HUES48 (cell line): ENCODE data around the gene CD300A.
"Not testable (repeated sequence)": the region's sequence is repeated elsewhere in the genome, so short reads cannot be mapped to it uniquely, and the experiment has no call there.

Experiments used
- H3K27ac ChIP-seq: one replicate; pipeline ENCODE4 v1.7.0; 2013; ENCODE audit warnings: low read depth, low read length, inconsistent platforms
- H3K27me3 ChIP-seq: 2 replicates; pipeline ENCODE4 v1.6.1; 2013; ENCODE audit warnings: mild to moderate bottlenecking, low read length; ENCODE audit not compliant: control insufficient read depth, insufficient read depth
- H3K36me3 ChIP-seq: 2 replicates; pipeline ENCODE4 v1.6.1; 2013; ENCODE audit warnings: low read length; ENCODE audit not compliant: control insufficient read depth, insufficient read depth
- H3K4me1 ChIP-seq: 2 replicates; pipeline ENCODE4 v1.6.1; 2013; ENCODE audit warnings: mild to moderate bottlenecking, low read length; ENCODE audit not compliant: control insufficient read depth, insufficient read depth
- H3K4me3 ChIP-seq: 2 replicates; pipeline ENCODE4 v1.5.1; 2013; ENCODE audit warnings: mild to moderate bottlenecking, low read depth, low read length
- H3K9ac ChIP-seq: 2 replicates; pipeline ENCODE4 v1.6.1; 2013; ENCODE audit warnings: mild to moderate bottlenecking, low read depth, low read length, moderate library complexity
- H3K9me3 ChIP-seq: 2 replicates; pipeline ENCODE4 v1.6.1; 2013; ENCODE audit warnings: low read length; ENCODE audit not compliant: control insufficient read depth, insufficient read depth

The CD300A gene

GRCh38 chr17:74485841-74486240 is 19.4 kb downstream of the CD300A start:
- H3K9ac ChIP-seq = no peak overlapping the region
- no peak overlapping the region for H3K4me3 ChIP-seq
- H3K9me3 ChIP-seq = no peaks in the 10 kb centered on the region
- H3K4me1 ChIP-seq = no peaks in the 10 kb centered on the region
- no peaks in the 10 kb centered on the region for H3K27me3 ChIP-seq
- no peaks in the 10 kb centered on the region for H3K36me3 ChIP-seq
- H3K27ac ChIP-seq = no peak overlapping the region

- H3K4me1 ChIP-seq, H3K36me3 ChIP-seq, H3K9me3 ChIP-seq, H3K9ac ChIP-seq, H3K4me3 ChIP-seq, H3K27me3 ChIP-seq, H3K27ac ChIP-seq: not testable (repeated sequence)
Observed at GRCh38 chr17:74488276-74488675, 21.8 kb downstream of the CD300A start.

- Histone ChIP-seq H3K9me3 (no peaks in the 10 kb centered on the region), H3K4me3 (no peak overlapping the region), H3K27me3 (no peaks in the 10 kb centered on the region), H3K4me1 (no peaks in the 10 kb centered on the region), H3K9ac (no peak overlapping the region), H3K27ac (no peak overlapping the region), H3K36me3 (no peaks in the 10 kb centered on the region)
Observed at GRCh38 chr17:74490716-74491115, 24.3 kb downstream of the CD300A start.

DNA sequence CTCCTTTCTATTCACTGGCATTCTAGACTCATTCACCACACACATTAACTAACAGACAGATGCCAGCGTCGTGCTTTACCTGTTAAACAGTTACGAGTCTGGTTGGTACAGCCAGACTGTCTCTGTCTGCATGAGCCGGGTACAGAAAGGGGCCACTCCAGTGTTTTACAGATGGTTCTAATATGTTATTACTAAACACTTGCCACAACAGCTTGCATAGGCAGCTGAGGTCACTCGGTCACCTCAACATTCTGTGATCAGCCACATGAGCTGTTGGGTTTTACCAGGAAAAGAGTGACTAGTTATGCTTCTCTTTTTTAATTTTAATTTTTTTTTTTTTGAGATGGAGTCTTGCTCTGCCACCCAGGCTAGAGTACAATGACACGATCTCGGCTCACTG is 25.2 kb downstream of the CD300A start:
- Histone ChIP-seq H3K36me3 (no peaks in the 10 kb centered on the region), H3K9me3 (no peaks in the 10 kb centered on the region), H3K4me3 (no peak overlapping the region), H3K4me1 (no peaks in the 10 kb centered on the region), H3K27me3 (no peaks in the 10 kb centered on the region), H3K9ac (no peak overlapping the region), H3K27ac (no peak overlapping the region)

DNA sequence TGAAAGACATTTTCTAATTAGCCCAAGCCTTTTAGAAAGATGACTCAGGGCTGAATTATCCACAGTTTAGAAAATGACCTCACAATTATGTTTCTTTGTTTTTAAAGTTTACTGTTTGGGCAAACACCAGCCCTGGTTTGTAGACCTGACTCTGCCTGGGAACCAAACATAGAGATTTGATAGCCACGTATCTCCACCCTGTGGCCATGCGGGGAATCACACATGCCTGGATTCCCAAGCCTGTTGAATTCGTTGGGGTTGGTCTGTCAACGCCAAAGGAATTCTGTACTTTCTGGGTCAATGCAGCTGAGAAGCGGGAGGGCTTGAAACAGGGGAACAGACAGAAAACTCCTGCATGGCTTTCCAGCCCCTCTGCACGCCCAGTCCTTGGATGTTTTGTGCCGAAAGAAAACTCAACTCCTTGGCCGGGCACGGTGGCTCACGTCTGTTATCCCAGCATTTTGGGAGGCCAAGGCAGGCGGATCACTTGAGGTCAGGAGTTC is 26.9 kb downstream of the CD300A start:
- no peaks in the 10 kb centered on the region for H3K36me3 ChIP-seq
- no peaks in the 10 kb centered on the region for H3K4me1 ChIP-seq
- H3K9me3 ChIP-seq = no peaks in the 10 kb centered on the region
- H3K27me3 ChIP-seq = no peaks in the 10 kb centered on the region
- H3K27ac ChIP-seq = no peak overlapping the region
- no peak overlapping the region for H3K4me3 ChIP-seq
- no peak overlapping the region for H3K9ac ChIP-seq

GRCh38 chr17:74497471-74497870 is 31.0 kb downstream of the CD300A start:
- H3K4me1 ChIP-seq = no peaks in the 10 kb centered on the region
- no peak overlapping the region for H3K4me3 ChIP-seq
- H3K36me3 ChIP-seq = no peaks in the 10 kb centered on the region
- H3K9ac ChIP-seq = no peak overlapping the region
- H3K9me3 ChIP-seq = no peaks in the 10 kb centered on the region
- no peaks in the 10 kb centered on the region for H3K27me3 ChIP-seq
- no peak overlapping the region for H3K27ac ChIP-seq

- Histone ChIP-seq H3K4me3 (no peak overlapping the region), H3K9ac (no peak overlapping the region), H3K4me1 (no peaks in the 10 kb centered on the region), H3K36me3 (no peaks in the 10 kb centered on the region), H3K27me3 (no peaks in the 10 kb centered on the region), H3K27ac (no peak overlapping the region), H3K9me3 (no peaks in the 10 kb centered on the region)
Observed at GRCh38 chr17:74499992-74500391, 33.6 kb downstream of the CD300A start.

DNA sequence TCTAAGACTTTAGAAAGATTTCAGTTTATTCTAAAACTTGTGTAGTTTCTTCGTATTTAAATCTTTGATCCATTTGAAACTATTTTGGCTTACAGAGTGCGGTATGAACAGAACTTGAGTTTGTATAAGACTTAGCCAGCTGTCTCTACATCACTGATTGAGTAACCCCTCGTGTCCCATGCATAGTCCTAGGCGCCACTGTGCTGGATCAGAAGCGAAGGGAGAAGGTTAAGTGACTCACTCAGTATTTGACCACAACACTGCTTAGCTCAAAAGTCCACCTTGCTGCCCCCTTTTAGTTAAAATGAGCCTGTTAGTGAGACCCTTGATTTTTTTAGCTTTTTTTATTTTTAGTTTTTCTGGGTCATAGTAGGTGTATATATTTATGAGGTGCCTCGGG is 36.4 kb downstream of the CD300A start:
- Histone ChIP-seq H3K9me3 (no peaks in the 10 kb centered on the region), H3K4me3 (no peak overlapping the region), H3K27me3 (no peaks in the 10 kb centered on the region), H3K36me3 (no peaks in the 10 kb centered on the region), H3K9ac (no peak overlapping the region), H3K4me1 (no peaks in the 10 kb centered on the region), H3K27ac (no peak overlapping the region)

GRCh38 chr17:74503949-74504348 is 37.5 kb downstream of the CD300A start:
- not testable (repeated sequence) for H3K27ac ChIP-seq, H3K9me3 ChIP-seq, H3K4me3 ChIP-seq, H3K4me1 ChIP-seq, H3K9ac ChIP-seq, H3K27me3 ChIP-seq, H3K36me3 ChIP-seq

GRCh38 chr17:74508156-74508555 is 41.7 kb downstream of the CD300A start:
- H3K9me3 ChIP-seq = no peaks in the 10 kb centered on the region
- H3K36me3 ChIP-seq = no peaks in the 10 kb centered on the region
- H3K4me1 ChIP-seq = no peaks in the 10 kb centered on the region
- no peaks in the 10 kb centered on the region for H3K27me3 ChIP-seq
- H3K4me3 ChIP-seq = no peak overlapping the region
- no peak overlapping the region for H3K9ac ChIP-seq
- no peak overlapping the region for H3K27ac ChIP-seq

DNA sequence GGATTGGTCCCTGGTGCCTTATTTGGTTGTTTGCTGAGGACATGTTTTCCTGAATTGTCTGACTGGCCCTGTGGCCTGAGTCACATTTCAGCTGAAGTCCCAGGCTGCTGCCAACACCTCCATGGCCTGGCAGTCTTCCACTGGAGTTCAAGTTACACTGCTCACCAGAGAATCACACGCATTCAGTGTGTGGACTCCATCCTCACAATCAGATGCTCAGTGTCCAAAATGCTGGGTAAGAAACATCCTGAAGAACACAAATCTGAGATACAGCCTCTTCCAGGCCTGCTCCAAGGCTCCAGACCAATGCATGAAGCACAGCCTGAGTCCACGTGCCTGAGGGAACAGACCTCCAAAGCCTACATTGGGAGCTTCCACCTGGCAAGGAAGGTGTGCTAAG is 45.6 kb downstream of the CD300A start:
- Histone ChIP-seq H3K4me1 (no peaks in the 10 kb centered on the region), H3K4me3 (no peak overlapping the region), H3K9me3 (peaks cover 16% of the 10 kb centered on the region), H3K9ac (no peak overlapping the region), H3K27me3 (no peaks in the 10 kb centered on the region), H3K36me3 (no peaks in the 10 kb centered on the region), H3K27ac (no peak overlapping the region)

DNA sequence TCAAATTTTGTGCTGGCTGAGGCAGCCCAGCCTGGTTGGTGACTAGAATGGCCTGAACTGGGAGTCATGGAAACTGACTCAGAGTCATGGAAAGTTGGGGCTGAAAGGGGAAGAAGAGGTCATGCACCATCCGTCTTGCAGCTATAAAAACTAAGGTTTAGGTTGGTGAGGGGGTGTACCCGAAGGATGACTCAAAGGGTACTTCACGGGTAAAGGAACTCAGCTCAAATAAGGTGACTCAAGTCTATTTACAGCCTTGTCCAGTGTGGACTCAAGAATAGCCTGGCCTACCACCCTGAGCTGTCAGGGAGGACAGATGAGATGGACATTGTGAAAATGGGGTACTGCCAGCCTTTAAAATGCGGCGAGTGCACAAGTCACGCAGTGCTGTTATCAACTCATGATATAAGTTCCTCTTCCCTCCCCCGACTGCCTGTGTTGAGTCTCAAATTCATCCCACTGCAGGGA is 46.2 kb downstream of the CD300A start:
- Histone ChIP-seq H3K9me3 (peaks cover 16% of the 10 kb centered on the region), H3K27ac (no peak overlapping the region), H3K27me3 (no peaks in the 10 kb centered on the region), H3K9ac (no peak overlapping the region), H3K4me1 (no peaks in the 10 kb centered on the region), H3K4me3 (no peak overlapping the region), H3K36me3 (no peaks in the 10 kb centered on the region)
